ENCODE measurements around the gene F2RL3.

DNA sequence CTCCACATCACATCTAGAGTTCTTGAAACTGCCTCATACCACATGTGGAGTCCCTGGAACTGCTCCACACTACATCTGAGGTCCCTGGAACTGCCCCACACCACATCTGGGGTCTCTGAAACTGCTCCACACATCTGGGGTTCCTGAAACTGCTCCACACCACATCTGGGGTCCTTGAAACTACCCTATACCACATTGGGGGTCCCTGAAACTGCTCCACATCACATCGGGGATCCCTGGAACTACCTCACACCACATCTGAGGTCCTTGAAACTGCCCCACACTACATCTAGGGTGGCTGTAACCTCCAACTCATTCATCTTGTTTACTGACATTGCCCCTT is 33.8 kb downstream of the F2RL3 start:
- TF ChIP-seq, protein P1, sequence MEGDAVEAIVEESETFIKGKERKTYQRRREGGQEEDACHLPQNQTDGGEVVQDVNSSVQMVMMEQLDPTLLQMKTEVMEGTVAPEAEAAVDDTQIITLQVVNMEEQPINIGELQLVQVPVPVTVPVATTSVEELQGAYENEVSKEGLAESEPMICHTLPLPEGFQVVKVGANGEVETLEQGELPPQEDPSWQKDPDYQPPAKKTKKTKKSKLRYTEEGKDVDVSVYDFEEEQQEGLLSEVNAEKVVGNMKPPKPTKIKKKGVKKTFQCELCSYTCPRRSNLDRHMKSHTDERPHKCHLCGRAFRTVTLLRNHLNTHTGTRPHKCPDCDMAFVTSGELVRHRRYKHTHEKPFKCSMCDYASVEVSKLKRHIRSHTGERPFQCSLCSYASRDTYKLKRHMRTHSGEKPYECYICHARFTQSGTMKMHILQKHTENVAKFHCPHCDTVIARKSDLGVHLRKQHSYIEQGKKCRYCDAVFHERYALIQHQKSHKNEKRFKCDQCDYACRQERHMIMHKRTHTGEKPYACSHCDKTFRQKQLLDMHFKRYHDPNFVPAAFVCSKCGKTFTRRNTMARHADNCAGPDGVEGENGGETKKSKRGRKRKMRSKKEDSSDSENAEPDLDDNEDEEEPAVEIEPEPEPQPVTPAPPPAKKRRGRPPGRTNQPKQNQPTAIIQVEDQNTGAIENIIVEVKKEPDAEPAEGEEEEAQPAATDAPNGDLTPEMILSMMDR (optimal IDR thresholded peaks at IDR 0.05 in 1 of 3, IDR thresholded peaks at IDR 0.05 in 1 of 3, conservative IDR thresholded peaks at IDR 0.05 in 1 of 3; ENCODE audit: extremely low read depth in 1 of 3, insufficient read depth in 2 of 3, low read length in 3 of 3): no peak
- TF ChIP-seq EZH2 (IDR thresholded peaks at IDR 0.05; ENCODE audit: low read length): no peak

Data from keratinocyte (primary cell).